HG03045 (cell line): ENCODE measurements around the gene HTT.

Source experiments
- ATAC-seq: cut with Tn5 transposase; IDR thresholded peaks from one replicate; pipeline ENCODE4 v1.9.1; 2021; ENCODE audit warnings: mild to moderate bottlenecking, moderate library complexity; ENCODE audit not compliant: unreplicated experiment

Gene HTT

DNA sequence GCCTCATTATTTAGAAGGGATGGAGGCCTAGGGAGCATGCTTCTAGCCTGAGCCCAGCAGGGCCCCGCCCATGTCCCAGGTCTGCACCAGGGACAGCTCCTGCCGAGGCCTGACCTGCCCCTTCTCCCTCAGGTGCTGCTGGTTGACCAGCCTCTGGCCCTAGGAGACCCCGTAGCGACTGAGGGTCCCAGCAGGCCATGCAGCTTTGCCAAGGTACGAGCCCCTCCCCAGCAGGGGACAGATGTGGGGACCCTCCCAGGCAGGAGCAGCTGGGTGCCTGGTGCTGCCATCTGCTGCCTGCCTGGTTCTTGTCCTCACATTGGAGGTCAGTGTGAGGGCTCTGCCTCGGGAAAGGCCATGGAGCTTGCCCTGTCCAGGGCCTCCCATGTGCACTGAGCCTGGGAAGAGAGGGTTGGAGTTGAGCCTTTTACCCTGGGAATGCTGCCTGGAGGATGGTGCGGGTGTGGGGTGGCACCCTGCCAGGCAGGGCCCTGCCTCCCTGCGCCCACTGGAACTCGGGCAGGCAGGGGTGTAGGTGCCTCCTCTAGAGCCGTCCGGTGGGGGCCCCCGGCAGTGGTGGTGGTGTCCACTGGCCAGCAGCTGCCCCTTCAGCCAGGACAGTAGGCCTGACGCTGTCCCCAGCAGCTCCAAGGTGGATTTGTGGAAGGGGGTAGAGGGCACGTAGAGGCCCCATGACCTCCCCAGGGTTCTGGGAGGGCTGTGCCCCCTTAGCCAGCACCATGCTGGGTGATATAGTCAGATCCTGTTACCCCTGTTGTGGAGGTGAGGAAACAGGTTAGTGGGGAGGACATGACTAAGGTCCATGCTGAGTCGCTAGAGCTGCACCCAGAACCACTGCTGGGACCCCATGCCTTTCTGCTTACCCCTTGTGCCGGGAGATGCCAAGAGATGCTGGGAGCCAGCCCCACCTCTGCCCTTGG is 172.2 kb downstream of the HTT start:
- no peak for ATAC-seq

DNA sequence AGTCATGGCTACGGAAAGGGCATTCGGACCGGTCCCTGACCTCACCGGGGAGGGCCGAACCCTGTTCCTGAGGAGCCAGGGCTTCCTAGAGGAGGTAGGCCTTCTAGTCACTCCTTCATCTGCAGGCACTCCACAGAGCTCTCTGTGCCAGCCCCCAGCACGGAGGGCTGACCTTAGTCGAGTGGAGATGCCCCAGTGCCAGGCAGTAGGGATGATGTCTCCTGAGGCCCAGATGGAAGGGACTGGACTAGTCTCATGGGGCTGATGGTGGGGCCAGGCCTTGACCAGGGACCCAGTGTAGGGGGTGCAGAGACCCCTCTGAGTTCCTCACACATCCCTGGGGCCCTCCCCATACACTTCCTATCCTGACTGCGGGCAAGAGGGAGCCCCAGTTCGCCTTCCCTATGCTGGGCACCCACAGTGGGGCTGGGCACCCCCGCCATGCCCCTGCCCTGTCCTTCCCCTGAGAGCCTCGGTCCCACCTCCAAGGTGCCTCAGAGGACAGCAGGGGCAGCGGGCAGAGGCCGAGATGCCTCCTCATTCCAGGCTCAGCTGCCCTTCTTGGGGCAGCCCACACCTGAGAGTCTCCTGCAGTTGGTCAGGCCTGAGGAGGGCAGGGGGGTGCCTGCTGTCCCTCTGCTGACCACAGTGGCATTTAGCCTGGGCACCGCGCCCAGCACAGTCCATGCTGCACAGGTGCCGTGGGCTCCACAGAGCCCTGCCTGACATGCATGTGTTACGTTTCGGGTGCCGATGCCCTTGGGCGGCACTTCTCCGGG is 173.1 kb downstream of the HTT start:
- ATAC-seq, result no peak

DNA sequence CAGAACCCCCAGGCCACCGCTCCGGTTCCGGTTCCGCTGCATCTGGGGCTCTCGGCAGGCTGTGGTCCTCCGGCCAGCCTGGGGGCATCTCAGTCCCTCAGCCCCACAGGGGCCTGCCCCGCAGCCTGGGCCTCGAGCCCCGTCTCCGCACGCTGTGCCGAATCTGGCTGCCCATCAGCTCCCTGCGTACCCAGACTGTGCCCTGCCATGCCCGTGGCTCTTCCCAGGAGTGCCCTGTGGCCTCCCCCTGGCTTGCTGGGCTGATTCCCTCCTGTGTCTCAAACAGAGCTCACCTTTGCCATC is 173.6 kb downstream of the HTT start:
- no peak for ATAC-seq

DNA sequence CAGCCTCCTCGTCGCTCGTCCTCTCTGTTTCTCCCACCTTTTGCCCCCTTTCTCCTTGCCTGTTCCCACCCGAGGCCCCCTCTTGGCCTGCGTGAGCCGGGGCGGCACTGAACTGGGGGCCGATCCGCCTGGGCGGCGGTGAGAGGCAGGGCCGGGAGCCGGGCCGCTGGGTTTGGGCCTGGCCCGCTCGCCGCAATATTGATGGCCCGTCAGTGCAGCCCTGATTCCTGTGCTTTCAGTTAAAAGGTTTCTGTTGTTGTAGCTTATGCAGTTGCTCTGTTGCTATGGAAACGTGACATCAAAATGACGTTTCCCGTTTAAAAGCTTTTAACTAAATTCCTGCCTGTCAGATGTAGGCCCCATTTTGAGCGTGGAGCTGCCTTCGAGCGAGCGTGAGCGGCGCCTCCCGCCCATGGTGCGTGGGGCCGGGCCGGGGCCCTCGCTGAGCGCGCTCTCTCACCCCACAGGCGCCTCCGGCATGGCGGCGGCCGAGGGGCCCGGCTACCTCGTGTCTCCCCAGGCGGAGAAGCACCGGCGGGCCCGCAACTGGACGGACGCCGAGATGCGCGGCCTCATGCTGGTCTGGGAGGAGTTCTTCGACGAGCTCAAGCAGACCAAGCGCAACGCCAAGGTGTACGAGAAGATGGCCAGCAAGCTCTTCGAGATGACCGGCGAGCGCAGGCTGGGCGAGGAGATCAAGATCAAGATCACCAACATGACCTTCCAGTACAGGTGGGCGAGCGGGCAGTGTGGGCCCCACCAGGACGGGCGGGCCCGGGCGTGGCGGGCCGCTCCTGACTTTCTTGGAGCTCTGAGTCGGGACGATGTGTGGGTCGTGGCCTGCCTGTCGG is 174.6 kb downstream of the HTT start, which contains the start of gene MSANTD1:
Gene MSANTD1 (plus strand): TSS at position 349 of the 851 bp plus-strand sequence. CDS start 64 bp downstream, at position 413.
- no peak for ATAC-seq

DNA sequence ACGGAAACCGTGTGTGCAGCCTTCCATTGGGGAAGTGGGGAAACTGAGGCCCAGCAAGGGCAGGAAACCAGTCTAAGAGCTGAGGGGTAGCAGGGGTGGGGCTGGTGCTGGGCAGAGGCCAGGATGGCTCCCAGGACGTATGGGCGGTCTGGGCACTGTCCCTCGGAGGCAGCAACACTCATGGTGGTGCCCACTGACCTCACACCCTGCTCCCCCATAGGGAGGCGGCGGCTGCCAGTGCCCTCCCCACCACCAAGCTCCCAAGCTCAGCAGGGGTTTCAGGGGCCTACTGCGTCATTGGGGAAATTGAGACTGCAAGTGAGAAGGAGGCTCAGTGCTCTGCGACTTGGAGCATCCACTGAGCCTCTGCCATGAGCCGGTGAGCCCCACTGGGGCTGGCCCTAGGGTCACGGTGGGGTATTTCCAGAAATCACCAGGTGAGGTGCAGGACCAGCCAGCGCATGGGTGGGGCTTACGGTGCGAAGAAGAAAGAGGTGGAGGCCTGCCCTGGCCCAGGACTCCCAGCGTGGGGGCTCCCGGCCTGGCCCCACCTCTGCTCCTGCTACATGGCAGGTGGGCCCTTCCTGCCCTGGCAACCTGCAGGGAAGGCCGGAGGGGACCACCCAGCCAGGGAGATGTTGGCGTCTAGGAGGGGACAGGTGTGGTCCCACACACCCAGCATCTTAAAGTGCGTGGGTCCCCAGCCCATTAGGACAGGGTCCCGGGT is 175.4 kb downstream of the HTT start:
- ATAC-seq, result no peak

DNA sequence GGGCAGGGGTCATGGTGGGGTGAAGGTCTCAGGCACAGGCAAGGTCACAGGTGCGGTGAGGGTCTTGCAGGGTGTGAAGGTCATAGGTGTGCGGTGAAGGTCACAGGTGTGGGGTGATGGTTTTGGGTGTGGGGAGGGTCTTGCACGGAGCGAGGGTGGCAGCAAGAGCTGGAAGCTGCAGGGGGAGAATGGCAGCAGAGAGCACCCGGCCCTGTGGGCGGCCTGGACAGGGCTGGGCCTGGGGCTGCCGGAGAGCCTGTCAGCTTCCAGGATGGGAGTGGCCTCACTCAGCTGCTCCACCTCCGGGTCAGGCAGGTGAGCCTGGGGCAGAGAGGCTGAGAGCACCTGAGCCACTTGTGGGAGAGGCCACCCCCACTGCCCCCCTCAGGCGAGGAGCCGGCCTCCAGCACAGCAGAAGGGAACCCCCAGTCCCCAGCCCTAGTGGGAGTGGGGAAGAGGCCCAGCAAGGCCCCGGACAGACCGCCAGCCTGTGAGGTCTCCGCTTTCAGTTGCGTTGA is 176.0 kb downstream of the HTT start:
- no peak for ATAC-seq

DNA sequence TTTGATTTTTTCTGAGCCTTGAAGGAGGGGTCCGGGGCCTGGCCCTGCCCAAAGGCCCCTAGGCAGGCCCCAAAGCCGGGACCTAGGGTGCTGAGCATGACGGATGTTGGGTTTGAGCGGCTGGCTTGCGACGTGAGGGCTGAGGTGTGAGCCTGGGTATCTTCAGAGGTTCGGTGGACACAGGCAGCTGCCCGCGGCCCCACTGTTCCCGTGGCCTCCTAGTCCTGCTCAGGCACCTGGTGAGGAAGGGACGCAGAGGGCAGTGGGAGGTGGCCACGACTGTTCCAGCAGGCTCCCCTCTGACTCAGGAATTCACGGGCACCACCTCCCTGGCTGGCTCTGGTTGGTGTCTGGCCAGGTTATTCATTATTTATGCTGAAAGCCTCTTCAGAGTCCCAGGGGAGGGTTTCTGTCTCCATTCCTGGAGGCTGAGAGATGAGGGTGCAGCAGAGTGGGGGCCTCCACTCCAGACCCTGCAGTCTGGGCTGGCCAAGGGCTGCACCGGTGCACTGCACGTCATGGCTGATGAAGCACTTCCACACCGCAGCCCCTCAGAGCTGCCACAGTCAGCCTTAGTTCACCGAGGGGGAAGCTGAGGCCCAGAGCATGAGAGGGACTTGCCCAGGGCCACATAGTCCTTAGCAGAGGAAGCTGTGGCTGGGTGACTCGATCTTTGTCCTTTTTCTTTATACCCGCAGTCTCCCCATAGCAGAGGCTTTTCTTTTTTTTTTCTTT is 176.6 kb downstream of the HTT start:
- no peak for ATAC-seq

DNA sequence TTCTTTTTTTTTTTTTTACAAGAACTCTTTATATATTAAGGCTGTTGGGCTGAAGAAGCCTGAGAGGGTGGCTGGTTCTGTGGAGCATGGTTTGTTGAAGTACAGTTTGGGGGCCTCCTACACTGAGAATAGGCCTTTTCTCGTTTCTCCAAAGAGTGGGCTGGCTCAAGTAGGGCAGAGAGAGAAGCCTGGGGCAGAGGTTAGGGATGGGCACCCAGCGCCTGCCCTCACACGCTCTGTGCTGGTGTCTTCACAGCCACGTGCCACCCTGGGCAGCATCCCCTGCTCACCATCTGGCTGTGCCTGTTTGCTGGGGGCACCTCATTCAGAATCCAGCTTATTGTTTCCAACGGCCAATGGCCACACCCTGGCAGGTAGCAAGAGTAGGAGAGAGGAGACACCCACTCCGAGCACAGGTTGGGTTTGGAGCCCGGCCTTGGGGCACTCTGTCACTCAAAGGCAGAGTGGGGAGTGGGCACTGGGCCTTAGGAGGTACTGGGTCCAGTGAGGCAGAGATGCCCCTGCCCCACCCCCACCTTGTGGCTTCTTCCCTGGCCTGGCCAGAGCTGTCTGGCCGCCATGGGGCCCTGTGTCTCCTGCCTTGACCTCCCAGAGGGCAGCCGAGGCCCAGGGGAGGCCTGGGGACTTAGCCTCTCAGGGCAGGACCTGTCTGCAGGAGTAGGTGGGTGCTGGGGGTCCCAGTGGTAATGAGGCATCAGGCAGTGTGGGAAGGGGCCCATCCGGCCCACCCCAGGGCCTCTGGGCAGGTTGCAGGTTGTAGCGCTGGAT is 177.4 kb downstream of the HTT start:
- ATAC-seq, result no peak

DNA sequence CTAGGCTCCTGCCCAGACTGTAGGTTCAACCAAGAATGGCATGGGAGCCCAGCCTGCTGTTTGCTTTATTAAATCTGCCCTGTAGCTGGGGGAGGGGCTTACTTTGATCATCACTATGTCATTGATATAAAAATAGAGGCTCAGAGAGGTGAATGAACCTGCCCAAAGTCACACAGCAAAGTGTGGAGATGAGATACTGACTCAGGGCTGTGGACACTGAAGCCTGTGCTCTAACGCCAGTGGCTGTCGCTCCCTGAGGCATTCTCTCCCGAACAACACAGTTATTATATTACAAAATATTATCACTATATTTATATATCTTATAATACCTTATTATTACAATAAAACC is 178.0 kb downstream of the HTT start:
- no peak for ATAC-seq

DNA sequence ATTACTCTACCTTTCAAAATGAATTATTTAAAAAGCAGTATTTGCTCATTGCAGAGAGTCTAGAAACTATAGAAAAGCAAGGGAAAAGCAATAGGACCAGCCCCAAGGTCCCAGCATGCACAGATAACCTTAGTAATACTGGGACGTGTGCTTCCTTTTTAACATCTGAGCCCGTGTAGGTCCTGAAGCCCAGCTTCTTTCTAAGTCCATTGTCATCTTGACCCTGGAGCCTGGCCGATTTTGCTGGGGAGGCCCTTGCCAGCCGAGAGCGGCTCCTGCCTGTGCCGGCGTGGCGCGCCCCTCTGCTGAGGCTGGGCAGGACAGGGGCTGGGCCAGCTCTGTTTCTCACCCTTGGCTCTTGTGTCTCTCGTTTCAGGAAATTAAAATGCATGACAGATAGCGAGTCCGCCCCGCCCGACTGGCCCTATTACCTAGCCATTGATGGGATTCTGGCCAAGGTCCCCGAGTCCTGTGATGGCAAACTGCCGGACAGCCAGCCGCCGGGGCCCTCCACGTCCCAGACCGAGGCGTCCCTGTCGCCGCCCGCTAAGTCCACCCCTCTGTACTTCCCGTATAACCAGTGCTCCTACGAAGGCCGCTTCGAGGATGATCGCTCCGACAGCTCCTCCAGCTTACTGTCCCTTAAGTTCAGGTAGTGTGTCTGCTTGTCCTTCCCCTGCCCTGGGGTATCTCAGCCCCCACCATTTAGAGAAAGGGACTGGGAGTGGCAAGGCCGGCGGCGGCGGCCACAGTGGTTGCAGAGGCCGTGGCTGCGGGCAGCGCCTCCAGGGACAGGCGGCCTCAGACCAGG is 178.6 kb downstream of the HTT start:
- no peak for ATAC-seq

DNA sequence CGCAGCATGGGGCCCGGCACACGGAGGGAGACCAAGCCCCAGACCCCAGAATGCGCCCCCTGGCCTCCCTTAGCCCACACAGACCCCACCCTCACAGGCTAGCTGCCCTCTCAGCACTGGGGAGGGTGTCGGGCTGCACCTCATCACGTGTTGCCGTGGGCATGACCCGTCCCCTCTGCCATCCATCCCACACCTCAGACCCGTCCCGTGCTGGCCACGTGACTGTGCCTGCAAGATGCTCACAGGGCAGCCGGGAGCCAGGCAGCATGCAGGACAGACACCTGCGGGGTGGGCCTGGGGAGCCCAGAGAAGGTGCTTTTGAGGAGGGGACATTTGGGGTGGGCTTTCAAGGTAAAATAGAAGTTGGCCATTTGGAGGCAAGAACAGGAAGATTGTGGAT is 179.3 kb downstream of the HTT start:
- no peak for ATAC-seq

DNA sequence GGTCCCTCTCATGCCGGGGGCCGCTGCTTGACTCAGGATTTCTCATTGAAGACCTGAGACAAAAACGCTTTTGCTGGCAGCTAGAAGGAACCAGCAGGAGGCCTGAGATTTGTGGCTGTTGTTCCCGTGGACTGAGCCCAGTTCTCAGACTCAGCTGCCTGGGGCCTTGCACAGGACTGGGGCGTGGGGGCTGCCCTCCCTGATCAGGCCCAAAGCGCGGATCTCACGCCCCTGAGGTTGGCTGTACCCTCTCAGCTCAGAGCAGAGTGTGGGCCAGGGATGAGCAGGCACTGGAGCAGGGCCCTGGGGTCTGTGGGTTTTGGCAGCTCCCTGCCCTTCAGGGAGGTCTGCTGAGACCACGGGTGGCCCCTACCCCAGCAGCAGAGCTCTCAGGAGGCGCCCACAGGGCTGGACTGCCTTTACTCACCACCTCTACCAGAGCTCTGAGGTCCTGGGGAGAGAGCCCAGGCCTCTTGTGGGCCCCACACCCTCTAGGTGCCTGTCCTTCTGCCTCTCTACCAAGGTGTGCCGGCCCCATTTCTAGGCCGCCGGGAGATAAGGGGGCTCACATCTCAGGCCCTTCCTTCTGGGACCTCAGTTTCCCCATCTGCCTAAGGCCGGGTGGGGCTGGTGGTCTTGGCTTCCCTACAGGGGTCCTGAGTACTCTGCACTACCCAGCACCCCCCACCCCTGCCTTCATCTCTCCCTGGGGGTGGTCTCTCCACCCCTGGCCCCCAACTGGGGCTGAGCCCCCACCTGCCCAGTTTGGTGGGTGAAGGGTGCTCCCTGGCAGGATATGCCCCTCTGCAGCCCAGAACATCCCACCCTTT is 180.0 kb downstream of the HTT start:
- no peak for ATAC-seq

DNA sequence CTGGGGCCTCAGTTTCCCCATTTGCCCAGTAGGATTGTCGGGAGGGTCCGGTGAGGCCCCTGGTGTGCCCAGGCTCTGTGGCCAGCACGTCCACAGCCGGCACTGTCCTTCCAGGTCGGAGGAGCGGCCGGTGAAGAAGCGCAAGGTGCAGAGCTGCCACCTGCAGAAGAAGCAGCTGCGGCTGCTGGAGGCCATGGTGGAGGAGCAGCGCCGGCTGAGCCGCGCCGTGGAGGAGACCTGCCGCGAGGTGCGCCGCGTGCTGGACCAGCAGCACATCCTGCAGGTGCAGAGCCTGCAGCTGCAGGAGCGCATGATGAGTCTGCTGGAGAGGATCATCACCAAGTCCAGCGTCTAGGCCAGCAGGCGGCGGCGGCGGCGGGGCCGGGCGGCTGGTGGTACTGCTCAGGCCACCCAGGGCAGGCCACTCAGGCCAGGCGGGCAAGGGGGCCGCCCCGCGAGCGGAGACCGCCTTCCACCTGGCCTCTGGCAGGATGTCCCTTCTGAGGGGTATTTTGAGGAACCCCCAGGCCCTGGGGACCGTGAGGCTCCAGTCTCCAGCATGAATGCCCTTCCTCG is 181.2 kb downstream of the HTT start:
- no peak for ATAC-seq

DNA sequence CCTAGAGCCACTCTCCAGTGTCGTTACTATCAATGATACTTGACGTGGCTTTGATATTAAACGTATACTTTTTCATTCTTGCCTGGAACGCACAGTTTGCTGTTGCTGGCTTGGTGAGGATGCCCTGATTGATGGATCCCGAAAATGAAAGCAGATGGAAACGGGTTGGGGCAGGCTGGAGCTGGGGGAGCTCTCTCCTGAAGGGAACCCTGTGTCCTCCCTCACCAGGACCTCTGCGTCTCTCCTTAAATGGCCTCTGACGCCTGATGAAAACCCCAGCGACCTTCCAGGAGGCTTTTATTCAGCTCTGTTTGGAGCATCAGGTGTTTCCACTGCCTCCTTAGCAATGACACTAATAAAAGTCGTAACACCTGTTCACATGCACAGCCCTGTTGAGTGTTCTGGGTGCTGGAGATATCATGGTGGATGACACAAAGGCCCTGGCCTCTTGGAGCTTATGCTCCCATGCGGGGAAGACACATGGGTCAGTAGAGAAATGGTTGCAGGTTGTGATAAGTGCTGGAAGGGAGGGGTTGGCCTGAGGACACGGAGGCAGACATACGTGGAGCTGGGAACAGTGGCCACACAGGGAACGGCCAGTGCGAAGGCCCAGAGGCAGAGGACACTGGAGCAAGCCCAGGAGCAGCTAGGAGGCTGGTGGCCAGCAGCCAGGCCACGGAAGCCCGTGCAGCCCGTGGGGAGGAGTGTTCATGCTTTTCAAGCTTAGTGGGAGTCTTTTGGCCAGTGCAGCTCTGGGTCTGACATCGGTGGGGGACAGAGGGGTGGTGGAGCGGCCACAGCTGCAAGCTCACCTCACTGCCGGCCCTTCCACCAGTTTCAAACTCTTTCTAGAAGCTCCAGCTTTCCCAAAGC is 182.0 kb downstream of the HTT start:
- no peak for ATAC-seq

DNA sequence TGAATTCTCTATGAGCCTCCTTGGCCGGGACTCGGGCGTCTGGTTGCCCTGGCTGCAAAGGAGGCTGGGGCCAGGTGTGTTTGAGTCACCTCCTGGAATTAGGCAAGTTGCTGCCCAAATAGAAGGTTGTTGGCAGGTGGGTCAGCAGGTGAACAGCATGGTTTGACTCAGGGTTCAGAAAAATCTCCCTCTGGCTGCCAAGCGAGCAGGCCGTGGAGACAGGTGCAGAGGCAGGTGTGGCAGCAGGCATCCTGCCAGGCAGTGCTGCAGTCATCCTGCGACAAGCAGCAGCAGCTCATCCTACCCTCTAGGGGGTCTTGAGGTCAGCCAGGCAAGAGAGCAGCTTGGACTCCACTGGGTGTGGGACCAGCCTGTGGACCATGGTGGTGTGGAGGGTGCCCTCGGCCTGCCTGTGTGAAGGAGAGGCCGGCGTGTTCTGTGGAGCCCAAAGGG is 182.6 kb downstream of the HTT start:
- no peak for ATAC-seq
